Thyroid gland (tissue), 4 donors: Measurements from ENCODE around the gene PLA2G2C. TPM values are rescaled to one million over a fixed set of nuclear protein-coding genes. Genes with fewer than 3 reads are reported as not detected.

ENCODE experiments used
- DNase-seq, 2 donors: peaks; one replicate each; pipeline ENCODE4 v3.0.0-alpha.2; 2019
- H3K27ac ChIP-seq, 3 donors: fragments of 200-600 bp; sonication (generic); 1 replicate in 2 of 3; 2 replicates in 1 of 3; pipeline ENCODE4 v1.5.1; 2016 to 2019; ENCODE audit warnings: mild to moderate bottlenecking in 1 of 3, moderate library complexity in 1 of 3
- H3K27me3 ChIP-seq: fragments of 200-600 bp; sonication (generic); one replicate; pipeline ENCODE4 v1.5.1; 2019
- H3K36me3 ChIP-seq, 2 donors: fragments of 200-600 bp; sonication (generic); one replicate each; pipeline ENCODE4 v1.5.1; 2016 to 2019
- H3K4me1 ChIP-seq, 2 donors: fragments of 200-600 bp; sonication (generic); one replicate each; pipeline ENCODE4 v1.5.1; 2017 to 2019
- H3K4me3 ChIP-seq, 3 donors: fragments of 200-600 bp; sonication (generic); replicated peaks in 1 of 3; 1 replicate in 2 of 3; 2 replicates in 1 of 3; pipeline ENCODE4 v1.5.1; 2016; ENCODE audit warnings: mild to moderate bottlenecking in 1 of 3
- H3K9me3 ChIP-seq: fragments of 200-600 bp; sonication (generic); one replicate; pipeline ENCODE4 v1.5.1; 2017
- POLR2A ChIP-seq, 2 donors: fragments of 450-650 bp; IDR thresholded peaks; one replicate each; pipeline ENCODE4 v1.6.1; 2017; ENCODE audit warnings: antibody characterized with exemption in 2 of 2, mild to moderate bottlenecking in 2 of 2, moderate library complexity in 1 of 2
- WGBS, 2 donors: methylation state at CpG; one replicate each; pipeline ENCODE4 v1.1.5; 2017; 5-methylcytosine and 5-hydroxymethylcytosine counted together
- intact Hi-C: fragments of 100-400 bp; cut with DNase I; formaldehyde crosslinking; loops from one replicate; pipeline ENCODE4 v1.15.1; 2023
- total RNA-seq, 4 donors: library from RNA; depleted of rRNA; stranded (reverse); fragments of >200 nt; gene quantifications; one replicate each; pipeline ENCODE4 v1.2.3, GENCODE V29; 2016
- TF ChIP-seq, protein P1 (sequence below), 6 experiments: fragments of 200-600 bp in 3 of 6; fragments of 450-650 bp in 3 of 6; sonication (generic) in 3 of 6; IDR thresholded peaks; one replicate each; pipeline ENCODE4 v1.5.1; 2016 to 2019; ENCODE audit warnings: antibody characterized with exemption in 6 of 6, mild to moderate bottlenecking in 2 of 6, inconsistent platforms in 1 of 6, moderate library complexity in 1 of 6

The PLA2G2C gene
- total RNA-seq, 4 donors from 2014 or later = not detected

DNA sequence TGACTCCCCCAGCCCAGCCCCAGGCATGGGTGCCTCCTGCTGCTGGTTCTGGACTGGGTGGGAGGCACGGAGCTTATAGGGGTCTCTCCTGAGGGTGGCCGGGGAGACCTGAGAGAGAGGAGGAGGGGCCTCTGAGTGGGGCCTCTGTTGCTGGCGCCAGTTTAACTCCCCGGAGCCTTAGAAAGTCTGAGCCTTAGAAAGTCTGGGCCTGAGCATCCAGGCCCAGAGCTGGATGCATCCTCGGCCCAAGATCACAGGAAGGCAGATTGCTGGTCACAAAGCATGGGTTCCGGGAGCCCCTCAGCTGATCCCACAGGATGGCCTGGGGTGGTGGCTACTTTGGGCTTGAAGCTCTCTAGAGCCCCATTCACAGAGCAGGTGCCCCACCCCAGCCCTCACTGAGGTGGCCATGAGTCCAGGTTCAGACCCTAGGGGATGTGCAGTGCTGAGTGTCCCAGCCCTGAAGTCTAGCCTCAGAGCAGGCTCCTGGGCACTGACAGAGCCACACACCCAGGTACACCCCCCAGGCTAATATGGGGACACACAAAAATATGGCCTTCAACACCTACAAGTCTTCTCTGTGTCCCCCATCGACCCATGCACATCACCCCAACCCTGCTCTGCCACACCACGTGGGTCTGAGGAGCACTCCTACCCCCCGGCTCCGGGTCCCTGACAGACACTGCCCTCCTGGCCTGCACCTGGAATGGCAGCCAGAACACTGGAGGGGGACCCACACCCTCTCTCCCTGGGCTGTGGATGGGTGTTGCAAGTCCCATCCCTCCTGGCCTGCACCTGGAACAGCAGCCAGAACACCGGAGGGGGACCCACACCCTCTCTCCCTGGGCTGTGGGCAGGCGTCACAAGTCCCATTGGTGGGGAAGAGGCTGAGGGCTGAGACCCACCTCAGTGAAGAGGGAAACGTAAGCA is 37.5 kb downstream of the PLA2G2C start:
- Histone ChIP-seq H3K4me3 (no peak overlapping the region), H3K27me3 (no peaks in the 10 kb centered on the region), H3K9me3 (no peaks in the 10 kb centered on the region), H3K36me3 (no peaks in the 10 kb centered on the region), H3K27ac (no peak overlapping the region), H3K4me1 (peaks cover 4 to 10% of the 10 kb centered on the region in 2 donors)
- 87 to 90% methylated on average over 10 to 12 of the region's 13 CpGs for WGBS, 2 donors
- no peak for DNase-seq
- intact Hi-C loops = no loop called here
- no peak for TF ChIP-seq POLR2A (IDR thresholded peaks at IDR 0.05)
- TF ChIP-seq, protein P1, sequence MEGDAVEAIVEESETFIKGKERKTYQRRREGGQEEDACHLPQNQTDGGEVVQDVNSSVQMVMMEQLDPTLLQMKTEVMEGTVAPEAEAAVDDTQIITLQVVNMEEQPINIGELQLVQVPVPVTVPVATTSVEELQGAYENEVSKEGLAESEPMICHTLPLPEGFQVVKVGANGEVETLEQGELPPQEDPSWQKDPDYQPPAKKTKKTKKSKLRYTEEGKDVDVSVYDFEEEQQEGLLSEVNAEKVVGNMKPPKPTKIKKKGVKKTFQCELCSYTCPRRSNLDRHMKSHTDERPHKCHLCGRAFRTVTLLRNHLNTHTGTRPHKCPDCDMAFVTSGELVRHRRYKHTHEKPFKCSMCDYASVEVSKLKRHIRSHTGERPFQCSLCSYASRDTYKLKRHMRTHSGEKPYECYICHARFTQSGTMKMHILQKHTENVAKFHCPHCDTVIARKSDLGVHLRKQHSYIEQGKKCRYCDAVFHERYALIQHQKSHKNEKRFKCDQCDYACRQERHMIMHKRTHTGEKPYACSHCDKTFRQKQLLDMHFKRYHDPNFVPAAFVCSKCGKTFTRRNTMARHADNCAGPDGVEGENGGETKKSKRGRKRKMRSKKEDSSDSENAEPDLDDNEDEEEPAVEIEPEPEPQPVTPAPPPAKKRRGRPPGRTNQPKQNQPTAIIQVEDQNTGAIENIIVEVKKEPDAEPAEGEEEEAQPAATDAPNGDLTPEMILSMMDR (IDR thresholded peaks at IDR 0.05) = no peak

DNA sequence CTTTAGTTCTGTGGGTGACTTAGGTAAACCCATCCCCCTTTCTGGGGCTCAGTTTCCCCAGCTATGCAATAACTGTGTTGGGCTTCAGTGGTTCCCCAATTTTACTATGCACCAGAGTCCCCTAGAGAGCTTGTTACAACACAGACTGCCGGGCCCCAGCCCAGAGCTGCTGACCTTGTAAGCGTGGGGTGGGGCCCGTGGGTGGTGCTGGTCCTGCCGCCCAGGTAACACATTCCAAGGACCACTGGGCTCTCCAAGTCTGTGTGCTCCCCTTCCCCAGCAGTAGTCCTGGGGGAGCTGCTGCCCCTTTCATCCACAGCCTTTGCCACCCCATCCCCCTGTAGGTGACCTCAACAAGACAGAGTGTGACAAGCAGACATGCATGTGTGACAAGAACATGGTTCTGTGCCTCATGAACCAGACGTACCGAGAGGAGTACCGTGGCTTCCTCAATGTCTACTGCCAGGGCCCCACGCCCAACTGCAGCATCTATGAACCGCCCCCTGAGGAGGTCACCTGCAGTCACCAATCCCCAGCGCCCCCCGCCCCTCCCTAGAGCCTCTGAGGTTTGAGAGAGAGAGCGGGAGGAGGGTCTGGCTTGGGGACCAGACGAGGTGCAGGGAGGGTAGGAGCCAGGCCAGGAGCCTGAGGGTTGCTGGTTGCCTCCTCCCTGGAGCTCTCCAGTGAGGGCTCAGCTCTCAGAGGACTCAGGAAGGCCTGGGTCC is 38.3 kb downstream of the PLA2G2C start:
- Histone ChIP-seq H3K9me3 (no peaks in the 10 kb centered on the region), H3K36me3 (no peaks in the 10 kb centered on the region), H3K27ac (no peak overlapping the region), H3K27me3 (no peaks in the 10 kb centered on the region), H3K4me3 (no peak overlapping the region), H3K4me1 (peaks cover 4 to 10% of the 10 kb centered on the region in 2 donors)
- 86 to 100% methylated on average over 2 to 13 of the region's 13 CpGs for WGBS, 2 donors
- DNase-seq = no peak
- intact Hi-C loops = no loop called here
- TF ChIP-seq, protein P1 (IDR thresholded peaks at IDR 0.05) = no peak
- no peak for TF ChIP-seq POLR2A (IDR thresholded peaks at IDR 0.05)

- no peak overlapping the region for H3K27ac ChIP-seq
- WGBS, 2 donors = 63 to 69% methylated on average over 13 of the region's 13 CpGs
- TF ChIP-seq, protein P1 (IDR thresholded peaks at IDR 0.05) = no peak
- no peak for TF ChIP-seq POLR2A (IDR thresholded peaks at IDR 0.05)
- no peak overlapping the region for H3K4me3 ChIP-seq
- no peaks in the 10 kb centered on the region for H3K27me3 ChIP-seq
- no peaks in the 10 kb centered on the region for H3K9me3 ChIP-seq
- intact Hi-C loops = no loop called here
- no peaks in the 10 kb centered on the region for H3K36me3 ChIP-seq
- H3K4me1 ChIP-seq = no peaks in the 10 kb centered on the region
- DNase-seq = no peak
These were observed 42.4 kb downstream of the PLA2G2C start for GRCh38 chr1:20143734-20144565.

- Histone ChIP-seq H3K27ac (no peak overlapping the region), H3K9me3 (no peaks in the 10 kb centered on the region), H3K4me1 (no peaks in the 10 kb centered on the region), H3K4me3 (no peak overlapping the region), H3K27me3 (no peaks in the 10 kb centered on the region), H3K36me3 (no peaks in the 10 kb centered on the region)
- 92 to 94% methylated on average over 8 of the region's 8 CpGs for WGBS, 2 donors
- DNase-seq = no peak
- intact Hi-C loops = no loop called here
- TF ChIP-seq, protein P1 (IDR thresholded peaks at IDR 0.05) = no peak
- no peak for TF ChIP-seq POLR2A (IDR thresholded peaks at IDR 0.05)
These were observed 43.0 kb downstream of the PLA2G2C start for GRCh38 chr1:20143318-20143717.
